G401 (cell line): ENCODE results near the gene CDH13. TPM values are rescaled to one million over a fixed set of nuclear protein-coding genes. Genes with fewer than 3 reads are reported as not detected.
A peak's percentile ranks its signal among the peaks of the same experiment; 100 is the strongest.

Experiments used
- DNase-seq: peaks from one replicate; pipeline ENCODE4 v3.0.0-alpha.2; 2015; ENCODE audit warnings: low spot score
- in situ Hi-C: cut with HindIII; loops from 2 replicates; pipeline ENCODE4 v1.10.0; 2016; ENCODE audit warnings: low sequenced_read_pairs, mixed read lengths
- total RNA-seq: library from RNA; depleted of rRNA; stranded (reverse); fragments of >200 nt; shearing (Covaris generic); gene quantifications from 2 replicates; pipeline ENCODE4 v1.2.3, GENCODE V29; 2014; rRNA removed

CDH13 gene
- total RNA-seq = 10.5 and 10.8 TPM in 2 replicates

- peak; percentile 9 for DNase-seq
- in situ Hi-C loops = no loop called here
Measured at GRCh38 chr16:82626791-82627261, at the start of gene CDH13. Gene CDH13 (plus strand): TSS chr16:82626969.

GRCh38 chr16:82580298-82580890 lies 46.4 kb upstream of the CDH13 start:
- in situ Hi-C loops = no loop called here

GRCh38 chr16:82582975-82583374 lies 43.8 kb upstream of the CDH13 start:
- no peak for DNase-seq
- in situ Hi-C loops = no loop called here

More at GRCh38 chr16:82580298-82580890, 46.4 kb upstream of the CDH13 start:
- DNase-seq = peak; percentile 2

GRCh38 chr16:82583422-82583821 lies 43.3 kb upstream of the CDH13 start:
- in situ Hi-C loops = no loop called here
- no peak for DNase-seq

GRCh38 chr16:82584553-82585152 lies 42.1 kb upstream of the CDH13 start:
- in situ Hi-C loops = no loop called here

GRCh38 chr16:82585675-82586074 lies 41.1 kb upstream of the CDH13 start:
- in situ Hi-C loops = no loop called here
- no peak for DNase-seq

More at GRCh38 chr16:82584553-82585152, 42.1 kb upstream of the CDH13 start:
- no peak for DNase-seq

GRCh38 chr16:82586130-82586529 lies 40.6 kb upstream of the CDH13 start:
- DNase-seq = no peak
- in situ Hi-C loops = no loop called here

- in situ Hi-C loops = no loop called here
- no peak for DNase-seq
Measured at GRCh38 chr16:82587289-82587688, 39.5 kb upstream of the CDH13 start.

- DNase-seq = no peak
- in situ Hi-C loops = no loop called here
Measured at GRCh38 chr16:82589407-82589806, 37.4 kb upstream of the CDH13 start.

GRCh38 chr16:82594114-82594513 lies 32.7 kb upstream of the CDH13 start:
- DNase-seq = no peak
- in situ Hi-C loops = no loop called here

GRCh38 chr16:82598771-82599170 lies 28.0 kb upstream of the CDH13 start:
- in situ Hi-C loops = no loop called here
- no peak for DNase-seq

- in situ Hi-C loops = no loop called here
- no peak for DNase-seq
Measured at GRCh38 chr16:82601989-82602640, 24.7 kb upstream of the CDH13 start.

- in situ Hi-C loops = no loop called here
- peak; percentile 7 for DNase-seq
Measured at GRCh38 chr16:82603784-82604411, 22.9 kb upstream of the CDH13 start.

- DNase-seq = no peak
- in situ Hi-C loops = no loop called here
Measured at GRCh38 chr16:82605076-82605475, 21.7 kb upstream of the CDH13 start.

- in situ Hi-C loops = no loop called here
Measured at GRCh38 chr16:82605863-82606620, 20.7 kb upstream of the CDH13 start.

GRCh38 chr16:82609140-82609539 lies 17.6 kb upstream of the CDH13 start:
- in situ Hi-C loops = no loop called here
- peak; percentile 68 for DNase-seq

More at GRCh38 chr16:82605863-82606620, 20.7 kb upstream of the CDH13 start:
- no peak for DNase-seq

GRCh38 chr16:82612263-82612662 lies 14.5 kb upstream of the CDH13 start:
- in situ Hi-C loops = no loop called here

GRCh38 chr16:82616356-82616755 lies 10.4 kb upstream of the CDH13 start:
- in situ Hi-C loops = no loop called here
- no peak for DNase-seq

More at GRCh38 chr16:82612263-82612662, 14.5 kb upstream of the CDH13 start:
- no peak for DNase-seq

- no peak for DNase-seq
- in situ Hi-C loops = no loop called here
Measured at GRCh38 chr16:82621781-82622180, 5.0 kb upstream of the CDH13 start.
